Activated CD4-positive, alpha-beta T cell treated with anti-CD3 and anti-CD28 coated beads for 1 hour (primary cell): Measurements from ENCODE around the gene RCAN2.
"Not testable (repeated sequence)": the region's sequence is repeated elsewhere in the genome, so short reads cannot be mapped to it uniquely, and the experiment has no call there.

Experiments
- DNase-seq: peaks from one replicate; pipeline ENCODE4 v3.0.0-alpha.2; 2020

RCAN2 gene

GRCh38 chr6:46440141-46440540 is 51.1 kb downstream of the RCAN2 start:
- no peak for DNase-seq

- no peak for DNase-seq
Observed at GRCh38 chr6:46438245-46438644, 53.0 kb downstream of the RCAN2 start.

GRCh38 chr6:46437671-46438221 is 53.5 kb downstream of the RCAN2 start:
- DNase-seq = no peak

GRCh38 chr6:46422619-46423018 is 68.6 kb downstream of the RCAN2 start:
- DNase-seq = no peak

GRCh38 chr6:46421939-46422338 is 69.3 kb downstream of the RCAN2 start:
- DNase-seq = no peak

GRCh38 chr6:46420921-46421638 is 70.2 kb downstream of the RCAN2 start:
- no peak for DNase-seq

- no peak for DNase-seq
Observed at GRCh38 chr6:46419576-46420002, 71.7 kb downstream of the RCAN2 start.

GRCh38 chr6:46414398-46414797 is 76.9 kb downstream of the RCAN2 start:
- DNase-seq = no peak

- no peak for DNase-seq
Observed at GRCh38 chr6:46412662-46413061, 78.6 kb downstream of the RCAN2 start.

GRCh38 chr6:46411456-46412197 is 79.6 kb downstream of the RCAN2 start:
- DNase-seq = no peak

GRCh38 chr6:46410334-46410953 is 80.8 kb downstream of the RCAN2 start:
- DNase-seq = no peak

- DNase-seq = no peak
Observed at GRCh38 chr6:46407776-46408530, 83.3 kb downstream of the RCAN2 start.

GRCh38 chr6:46407246-46407645 is 84.0 kb downstream of the RCAN2 start:
- DNase-seq = no peak

GRCh38 chr6:46405620-46406180 is 85.5 kb downstream of the RCAN2 start:
- not testable (repeated sequence) for DNase-seq

GRCh38 chr6:46400898-46401297 is 90.4 kb downstream of the RCAN2 start:
- DNase-seq = no peak

GRCh38 chr6:46395530-46395929 is 95.7 kb downstream of the RCAN2 start:
- DNase-seq = no peak

- no peak for DNase-seq
Observed at GRCh38 chr6:46393940-46394337, 97.3 kb downstream of the RCAN2 start.

- no peak for DNase-seq
Observed at GRCh38 chr6:46393161-46393939, 97.9 kb downstream of the RCAN2 start.

- no peak for DNase-seq
Observed at GRCh38 chr6:46392294-46392693, 99.0 kb downstream of the RCAN2 start.

GRCh38 chr6:46390153-46390876 is 100.9 kb downstream of the RCAN2 start:
- no peak for DNase-seq

GRCh38 chr6:46387728-46388127 is 103.5 kb downstream of the RCAN2 start:
- not testable (repeated sequence) for DNase-seq
